ENCODE data around the gene OCIAD1. TPM values are rescaled to one million over a fixed set of nuclear protein-coding genes. Genes with fewer than 3 reads are reported as not detected.
A peak's percentile ranks its signal among the peaks of the same experiment; 100 is the strongest.
"Not testable (repeated sequence)": the region's sequence is repeated elsewhere in the genome, so short reads cannot be mapped to it uniquely, and the experiment has no call there.

Gene OCIAD1
- total RNA-seq, 1 donor, result 128 TPM

DNA sequence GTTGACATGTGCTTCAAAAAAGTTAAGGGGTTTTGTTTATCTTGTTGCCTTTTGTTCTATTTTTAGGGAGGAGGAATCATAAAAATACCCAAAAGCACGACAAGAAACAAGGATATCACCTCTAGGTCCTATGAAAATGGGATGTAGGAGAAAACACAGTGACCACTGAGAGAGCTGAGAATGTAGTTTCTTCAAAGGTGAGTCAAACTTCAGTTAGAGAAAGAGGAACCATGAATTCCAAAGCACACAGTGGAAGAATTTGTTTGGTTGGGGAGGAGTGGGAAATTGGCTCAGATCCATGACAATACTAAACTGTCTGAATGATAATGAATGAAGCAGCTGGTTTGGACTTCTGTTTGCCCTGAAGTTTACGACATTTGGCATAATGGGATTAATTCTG, 31.7 kb upstream of the OCIAD1 start:
- no peak overlapping the region for H3K4me3 ChIP-seq (ENCODE audit: low read depth, low read length)
- peak; percentile 4 for DNase-seq (ENCODE audit: low read depth)

DNA sequence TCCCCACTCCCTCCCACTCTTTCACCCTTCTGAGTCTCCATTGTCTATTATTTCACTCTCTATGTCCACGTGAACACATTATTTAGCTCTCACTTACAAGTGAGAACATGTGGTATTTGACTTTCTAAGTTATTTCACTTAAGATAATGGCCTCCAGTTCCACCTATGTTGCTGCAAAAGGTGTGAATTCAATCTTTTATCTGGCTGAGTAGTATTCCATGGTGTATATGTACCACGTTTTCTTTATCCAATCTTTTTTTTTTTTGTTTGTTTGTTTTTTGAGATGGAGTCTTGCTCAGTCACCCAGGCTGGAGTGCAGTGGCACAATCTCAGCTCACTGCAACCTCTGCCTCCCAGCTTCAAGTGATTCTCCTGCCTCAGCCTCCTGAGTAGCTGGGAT, 30.7 kb upstream of the OCIAD1 start:
- not testable (repeated sequence) for DNase-seq (ENCODE audit: low read depth); H3K4me3 ChIP-seq (ENCODE audit: low read depth, low read length)

More for the DNA sequence above, 31.7 kb upstream of the OCIAD1 start:
- TF ChIP-seq, protein P1, sequence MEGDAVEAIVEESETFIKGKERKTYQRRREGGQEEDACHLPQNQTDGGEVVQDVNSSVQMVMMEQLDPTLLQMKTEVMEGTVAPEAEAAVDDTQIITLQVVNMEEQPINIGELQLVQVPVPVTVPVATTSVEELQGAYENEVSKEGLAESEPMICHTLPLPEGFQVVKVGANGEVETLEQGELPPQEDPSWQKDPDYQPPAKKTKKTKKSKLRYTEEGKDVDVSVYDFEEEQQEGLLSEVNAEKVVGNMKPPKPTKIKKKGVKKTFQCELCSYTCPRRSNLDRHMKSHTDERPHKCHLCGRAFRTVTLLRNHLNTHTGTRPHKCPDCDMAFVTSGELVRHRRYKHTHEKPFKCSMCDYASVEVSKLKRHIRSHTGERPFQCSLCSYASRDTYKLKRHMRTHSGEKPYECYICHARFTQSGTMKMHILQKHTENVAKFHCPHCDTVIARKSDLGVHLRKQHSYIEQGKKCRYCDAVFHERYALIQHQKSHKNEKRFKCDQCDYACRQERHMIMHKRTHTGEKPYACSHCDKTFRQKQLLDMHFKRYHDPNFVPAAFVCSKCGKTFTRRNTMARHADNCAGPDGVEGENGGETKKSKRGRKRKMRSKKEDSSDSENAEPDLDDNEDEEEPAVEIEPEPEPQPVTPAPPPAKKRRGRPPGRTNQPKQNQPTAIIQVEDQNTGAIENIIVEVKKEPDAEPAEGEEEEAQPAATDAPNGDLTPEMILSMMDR (IDR thresholded peaks at IDR 0.05; ENCODE audit: insufficient read depth, low read length), result no peak

DNA sequence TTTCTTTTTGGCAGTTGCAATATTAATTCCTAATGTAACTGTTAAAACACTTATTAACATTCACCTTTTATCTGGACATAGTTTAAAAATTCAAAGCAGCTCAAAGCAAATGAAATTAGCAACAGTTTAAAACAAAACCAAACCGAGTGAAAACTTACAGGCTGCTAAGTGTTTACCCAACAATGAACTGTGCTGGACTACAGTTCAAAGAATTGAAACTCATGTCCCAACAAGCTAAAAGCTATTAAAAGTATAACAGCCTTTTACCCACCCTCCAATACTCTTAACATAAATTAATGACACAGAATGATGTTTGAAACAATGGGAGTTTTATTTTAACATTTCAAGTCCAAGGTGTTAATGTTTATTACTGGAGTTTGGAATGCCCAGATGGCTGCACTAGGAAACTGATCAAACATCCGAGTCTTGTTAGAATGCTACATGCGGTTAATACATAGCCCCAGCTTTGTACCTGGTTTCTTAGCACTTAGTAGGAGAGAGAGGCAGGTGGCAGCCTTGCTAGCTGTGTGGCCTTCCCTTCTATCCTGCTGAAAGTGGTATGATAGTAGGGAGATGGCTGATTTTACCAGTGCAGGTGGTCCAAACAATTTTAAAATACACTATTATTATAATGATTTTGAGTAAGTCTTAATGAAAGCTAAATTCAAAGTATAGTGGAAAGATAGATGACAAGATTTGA, 29.7 kb upstream of the OCIAD1 start:
- no peak for DNase-seq (ENCODE audit: low read depth)

DNA sequence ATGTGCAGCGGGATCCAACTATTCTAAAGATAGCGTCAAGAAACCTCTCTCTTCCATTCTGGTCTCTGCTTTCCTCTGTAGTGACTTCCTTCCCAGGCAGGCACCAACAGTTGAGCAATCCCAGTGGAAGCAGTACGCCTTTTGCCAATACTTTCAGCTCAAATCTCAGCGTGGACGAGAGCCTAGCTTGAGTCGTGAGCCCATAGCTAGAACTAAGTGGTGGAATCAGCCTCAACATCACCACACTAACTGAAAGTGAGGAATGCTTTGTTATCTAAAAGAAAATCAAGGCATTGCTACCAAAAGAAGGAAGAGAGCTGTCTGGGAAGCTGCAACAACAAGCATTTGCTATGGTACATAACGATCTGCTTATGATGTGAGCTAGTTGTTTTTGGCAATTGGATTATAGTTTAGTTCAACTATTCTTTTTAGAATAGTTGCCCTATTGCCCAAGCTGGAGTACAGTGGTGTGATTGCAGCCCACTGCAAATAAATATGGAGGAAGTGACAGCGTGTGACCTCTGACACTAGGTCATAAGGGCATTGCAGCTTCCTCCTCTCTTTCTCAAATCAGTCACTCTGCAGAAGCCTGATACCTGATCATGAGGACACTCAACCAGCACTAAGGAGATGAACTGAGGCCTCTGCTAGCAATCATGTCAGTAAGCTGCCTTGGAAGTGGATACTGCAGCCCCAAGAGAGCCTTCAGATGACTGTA, 26.1 kb upstream of the OCIAD1 start:
- no peak overlapping the region for H3K4me3 ChIP-seq (ENCODE audit: low read depth, low read length)
- DNase-seq (ENCODE audit: low read depth), result peak; percentile 13
- TF ChIP-seq, protein P1 (IDR thresholded peaks at IDR 0.05; ENCODE audit: insufficient read depth, low read length), result no peak

More for the DNA sequence above, 29.7 kb upstream of the OCIAD1 start:
- TF ChIP-seq, protein P1 (IDR thresholded peaks at IDR 0.05; ENCODE audit: insufficient read depth, low read length), result no peak
- no peak overlapping the region for H3K4me3 ChIP-seq (ENCODE audit: low read depth, low read length)

DNA sequence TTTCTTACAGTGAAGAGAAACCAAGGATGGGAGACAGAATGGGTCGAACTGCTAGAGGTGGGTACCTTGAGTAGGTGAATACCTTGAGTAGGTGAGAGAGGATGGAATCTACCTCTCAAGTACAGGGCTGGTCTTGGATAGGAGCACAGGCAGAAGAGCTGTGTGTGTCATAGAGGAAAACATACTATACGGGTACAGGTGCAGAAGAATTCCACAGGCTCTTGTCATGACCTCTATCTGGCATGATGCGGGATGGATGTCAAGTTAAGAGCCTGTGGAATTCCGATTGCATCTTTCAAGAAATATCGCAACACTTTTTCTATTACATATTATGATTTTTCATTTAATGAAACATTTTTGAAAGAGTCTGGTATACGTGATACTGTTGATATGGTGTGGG, 18.0 kb upstream of the OCIAD1 start:
- no peak for DNase-seq (ENCODE audit: low read depth)
- H3K4me3 ChIP-seq (ENCODE audit: low read depth, low read length), result no peak overlapping the region
- TF ChIP-seq, protein P1 (IDR thresholded peaks at IDR 0.05; ENCODE audit: insufficient read depth, low read length), result no peak

DNA sequence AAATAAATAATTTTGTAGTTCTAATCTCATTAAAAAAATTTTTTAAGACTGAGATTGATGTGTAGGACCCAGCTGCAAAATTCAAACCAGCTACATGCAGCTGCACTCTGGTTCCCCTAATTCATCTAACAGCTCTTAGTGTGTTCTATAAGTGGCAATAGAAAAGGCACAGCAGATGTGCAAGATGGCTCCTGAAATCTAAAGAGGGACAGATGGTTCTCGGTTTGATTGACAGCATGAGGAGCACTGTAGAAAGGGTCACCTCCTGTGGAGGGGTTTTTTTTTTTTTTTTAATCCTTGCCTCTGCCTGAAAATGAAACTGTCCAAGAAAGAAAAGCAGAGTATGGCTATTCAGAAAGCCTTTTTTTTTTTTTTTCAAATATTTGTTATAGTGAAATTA, 16.9 kb upstream of the OCIAD1 start:
- DNase-seq (ENCODE audit: low read depth), result no peak
- no peak overlapping the region for H3K4me3 ChIP-seq (ENCODE audit: low read depth, low read length)
- TF ChIP-seq, protein P1 (IDR thresholded peaks at IDR 0.05; ENCODE audit: insufficient read depth, low read length), result no peak

DNA sequence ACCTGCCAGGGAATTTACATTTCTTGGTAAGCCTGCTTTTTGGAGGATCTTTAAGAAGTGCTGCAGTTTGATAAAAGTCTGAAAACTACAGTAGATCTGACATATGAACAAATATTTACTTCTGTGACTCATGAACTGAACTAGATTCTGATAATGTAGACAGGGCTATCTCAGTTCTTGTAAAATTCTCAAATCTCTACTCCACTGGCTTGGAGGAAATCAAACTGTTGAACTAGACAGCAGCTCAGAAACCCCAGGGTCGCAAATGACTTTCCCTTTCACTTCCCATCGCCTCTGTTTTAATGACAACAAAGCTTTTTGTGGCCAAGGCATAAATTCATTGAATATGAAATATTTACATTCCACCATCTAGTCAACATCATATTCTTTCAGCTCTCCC, 15.4 kb upstream of the OCIAD1 start:
- H3K4me3 ChIP-seq (ENCODE audit: low read depth, low read length), result no peak overlapping the region
- DNase-seq (ENCODE audit: low read depth), result no peak
- TF ChIP-seq, protein P1 (IDR thresholded peaks at IDR 0.05; ENCODE audit: insufficient read depth, low read length), result no peak

DNA sequence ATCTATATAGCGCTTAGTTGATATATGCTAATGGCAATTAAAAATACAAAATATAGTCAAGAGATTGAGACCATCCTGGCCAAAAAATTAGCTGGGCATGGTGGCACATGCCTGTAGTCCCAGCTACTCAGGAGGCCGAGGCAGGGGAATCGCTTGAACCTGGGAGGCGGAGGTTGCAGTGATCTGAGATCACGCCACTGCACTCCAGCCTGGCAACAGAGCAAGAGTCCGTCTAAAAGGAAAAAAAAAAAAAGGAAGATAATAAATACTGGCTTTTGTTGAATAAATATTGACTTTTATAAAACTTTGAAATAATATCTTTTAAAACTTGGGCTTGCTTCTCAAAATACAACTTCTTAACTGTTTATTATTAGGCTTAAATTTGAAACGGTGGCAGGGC, 14.6 kb upstream of the OCIAD1 start:
- not testable (repeated sequence) for H3K4me3 ChIP-seq (ENCODE audit: low read depth, low read length); DNase-seq (ENCODE audit: low read depth)
